Karpas-422 (cell line): ENCODE data around the gene TSPAN5. TPM values are rescaled to one million over a fixed set of nuclear protein-coding genes. Genes with fewer than 3 reads are reported as not detected.
A peak's percentile ranks its signal among the peaks of the same experiment; 100 is the strongest.

Experiments used
- DNase-seq: peaks from one replicate; pipeline ENCODE4 v3.0.0-alpha.2; 2015
- H2AFZ ChIP-seq: fragments of 200-600 bp; sonication (generic); 2 replicates; pipeline ENCODE4 v1.6.1; 2014; ENCODE audit warnings: antibody characterized with exemption, low read length, mixed read lengths
- H3K27ac ChIP-seq: fragments of 200-600 bp; sonication (generic); 2 replicates; pipeline ENCODE4 v1.5.1; 2014; ENCODE audit warnings: mild to moderate bottlenecking, low read length, moderate library complexity
- H3K27me3 ChIP-seq: fragments of 200-600 bp; sonication (generic); 2 replicates; pipeline ENCODE4 v1.6.1; 2014; ENCODE audit warnings: low read length, mixed read lengths
- H3K36me3 ChIP-seq: fragments of 200-600 bp; sonication (generic); 2 replicates; pipeline ENCODE4 v1.6.1; 2014; ENCODE audit warnings: low read length, mixed read lengths; ENCODE audit not compliant: insufficient read depth
- H3K4me1 ChIP-seq: fragments of 200-600 bp; sonication (generic); 2 replicates; pipeline ENCODE4 v1.6.1; 2014; ENCODE audit warnings: mild to moderate bottlenecking, low read length, mixed read lengths
- H3K4me2 ChIP-seq: fragments of 200-600 bp; sonication (generic); 2 replicates; pipeline ENCODE4 v1.6.1; 2014; ENCODE audit warnings: low read length, low read depth, mild to moderate bottlenecking; ENCODE audit not compliant: poor library complexity, severe bottlenecking
- H3K4me3 ChIP-seq: fragments of 200-600 bp; sonication (generic); 2 replicates; pipeline ENCODE4 v1.5.1; 2014; ENCODE audit warnings: mild to moderate bottlenecking, antibody characterized with exemption, low read length, mixed read lengths
- H3K79me2 ChIP-seq: fragments of 200-600 bp; sonication (generic); 2 replicates; pipeline ENCODE4 v1.6.1; 2014; ENCODE audit warnings: mild to moderate bottlenecking, low read length, mixed read lengths
- H3K9ac ChIP-seq: fragments of 200-600 bp; sonication (generic); 2 replicates; pipeline ENCODE4 v1.6.0; 2014; ENCODE audit warnings: low read length
- H3K9me2 ChIP-seq: fragments of 200-600 bp; sonication (generic), shearing (Covaris generic); replicated peaks from 2 replicates; pipeline ENCODE4 v1.6.0; 2014; ENCODE audit warnings: mild to moderate bottlenecking, low read length, moderate library complexity; ENCODE audit not compliant: insufficient read depth
- H3K9me3 ChIP-seq: fragments of 300-700, 200-600 bp; sonication (generic); 2 replicates; pipeline ENCODE4 v1.6.1; 2014; ENCODE audit warnings: low read length, mixed read lengths
- H4K20me1 ChIP-seq: fragments of 200-600 bp; sonication (generic); 2 replicates; pipeline ENCODE4 v1.6.1; 2014; ENCODE audit warnings: mild to moderate bottlenecking, antibody characterized with exemption, low read length, low read depth; ENCODE audit not compliant: insufficient read depth
- total RNA-seq: library from RNA; depleted of rRNA; stranded (reverse); fragments of >200 nt; shearing (Covaris generic); gene quantifications from 2 replicates; pipeline ENCODE4 v1.2.3, GENCODE V29; 2014; ENCODE audit warnings: low replicate concordance

Gene TSPAN5
- total RNA-seq, 1 experiment from 2014 or later, result 0.15 TPM

DNA sequence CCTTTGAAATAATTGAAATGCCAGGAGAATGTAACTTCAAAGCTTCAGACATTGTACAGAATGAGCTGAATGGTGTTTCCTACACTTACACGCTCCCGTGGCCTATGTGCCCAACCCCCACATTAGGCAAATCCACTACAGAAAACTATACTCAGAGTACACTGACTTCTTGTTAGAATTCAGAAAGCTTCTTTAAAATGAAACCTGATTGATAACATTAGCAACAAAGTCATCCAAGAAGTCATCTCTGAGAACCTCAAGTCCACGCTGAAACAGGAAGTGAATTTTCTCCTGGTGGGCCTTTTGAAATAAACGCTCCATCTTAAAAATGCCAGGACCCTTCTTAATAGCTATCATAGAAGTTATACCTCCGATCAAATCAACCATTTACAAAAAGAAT, 136.3 kb downstream of the TSPAN5 start:
- H3K79me2 ChIP-seq, result no peaks in the 10 kb centered on the region
- H4K20me1 ChIP-seq, result no peaks in the 10 kb centered on the region
- peak overlapping the region; percentile 44 for H2AFZ ChIP-seq
- no peak overlapping the region for H3K9ac ChIP-seq
- no peaks in the 10 kb centered on the region for H3K9me3 ChIP-seq
- DNase-seq, result peak; percentile 56
- H3K4me3 ChIP-seq, result 0 out of 2 replicates have a peak overlapping the region, but pooled peaks have one; percentile 4
- no peaks in the 10 kb centered on the region for H3K36me3 ChIP-seq
- H3K27me3 ChIP-seq, result no peaks in the 10 kb centered on the region
- H3K4me1 ChIP-seq, result peaks cover 79% of the 10 kb centered on the region
- H3K4me2 ChIP-seq, result peak overlapping the region; percentile 43
- no peaks in the 10 kb centered on the region for H3K9me2 ChIP-seq
- peak overlapping the region; percentile 56 for H3K27ac ChIP-seq

DNA sequence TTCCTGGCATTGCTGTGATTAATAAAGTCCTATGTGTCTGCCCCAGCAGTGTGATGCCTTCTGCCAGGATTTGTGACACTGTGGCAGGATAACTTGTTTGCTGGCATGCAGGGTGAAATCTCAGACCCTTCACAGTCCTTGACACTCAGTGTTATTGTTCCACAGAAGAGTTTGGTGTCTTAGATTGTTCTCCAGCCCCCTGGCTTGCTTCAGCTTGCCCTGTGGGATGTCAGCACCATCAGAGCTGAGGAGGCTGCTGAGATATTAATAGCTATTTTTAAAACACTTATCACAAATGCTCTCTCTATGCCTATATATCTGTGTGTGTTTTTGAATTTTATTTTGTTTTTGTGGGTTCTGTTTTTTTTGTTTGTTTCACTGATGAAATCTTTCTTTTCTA, 136.9 kb downstream of the TSPAN5 start:
- Histone ChIP-seq H4K20me1 (no peaks in the 10 kb centered on the region), H3K79me2 (no peaks in the 10 kb centered on the region), H3K9me3 (no peaks in the 10 kb centered on the region), H3K4me3 (no peak overlapping the region), H3K27me3 (no peaks in the 10 kb centered on the region), H3K9me2 (no peaks in the 10 kb centered on the region), H2AFZ (0 out of 2 replicates have a peak overlapping the region, but pooled peaks have one; percentile 44), H3K9ac (peak overlapping the region; percentile 22), H3K27ac (peak overlapping the region; percentile 56), H3K4me1 (peaks cover 82% of the 10 kb centered on the region), H3K36me3 (no peaks in the 10 kb centered on the region), H3K4me2 (peak overlapping the region; percentile 43)
- no peak for DNase-seq

DNA sequence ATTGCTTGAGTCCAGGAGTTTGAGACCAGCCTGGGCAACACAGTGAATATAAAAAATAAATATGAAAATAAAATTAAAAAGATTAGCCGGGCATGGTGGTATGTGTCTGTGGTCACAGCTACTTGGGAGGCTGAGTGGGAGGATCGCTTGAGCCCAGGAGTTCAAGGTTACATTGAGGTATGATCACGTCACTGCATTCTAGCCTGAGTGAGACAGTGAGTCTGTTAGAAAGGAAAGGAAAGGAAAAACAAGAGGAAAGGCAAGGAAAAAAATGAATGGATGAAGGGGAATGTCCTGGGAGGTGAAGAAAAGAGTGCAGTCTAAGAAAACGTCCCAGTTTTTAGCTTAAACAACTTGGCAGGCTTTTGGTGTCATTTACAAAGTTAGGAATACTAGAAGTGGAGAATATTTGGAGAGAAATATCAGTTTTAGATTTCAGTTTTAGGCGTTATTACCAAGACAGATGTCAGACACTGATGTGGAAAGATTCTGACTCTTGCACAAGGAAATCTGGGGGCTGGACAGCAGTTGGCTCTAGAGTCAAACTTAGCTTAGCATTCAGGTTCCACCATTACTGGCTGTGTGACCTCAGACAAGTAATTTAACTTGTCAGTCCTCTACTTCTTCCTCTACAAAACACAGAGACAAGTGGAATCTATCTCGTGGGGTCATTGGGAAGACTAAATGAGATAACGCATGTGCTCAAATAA, 139.0 kb downstream of the TSPAN5 start:
- no peaks in the 10 kb centered on the region for H3K79me2 ChIP-seq
- H3K27me3 ChIP-seq, result no peaks in the 10 kb centered on the region
- H3K9me3 ChIP-seq, result no peaks in the 10 kb centered on the region
- H3K9ac ChIP-seq, result peak overlapping the region; percentile 61
- peak overlapping the region; percentile 59 for H3K4me3 ChIP-seq
- no peak overlapping the region for H2AFZ ChIP-seq
- H3K4me1 ChIP-seq, result peaks cover 93% of the 10 kb centered on the region
- no peaks in the 10 kb centered on the region for H3K9me2 ChIP-seq
- H3K27ac ChIP-seq, result peak overlapping the region; percentile 96
- DNase-seq, result peak; percentile 52
- H3K36me3 ChIP-seq, result no peaks in the 10 kb centered on the region
- H3K4me2 ChIP-seq, result peak overlapping the region; percentile 79
- H4K20me1 ChIP-seq, result no peaks in the 10 kb centered on the region

- Histone ChIP-seq H3K27ac (peak overlapping the region; percentile 96), H3K9me3 (no peaks in the 10 kb centered on the region), H3K4me3 (peak overlapping the region; percentile 59), H2AFZ (no peak overlapping the region), H4K20me1 (no peaks in the 10 kb centered on the region), H3K4me1 (peaks cover 86% of the 10 kb centered on the region), H3K4me2 (peak overlapping the region; percentile 79), H3K9ac (peak overlapping the region; percentile 61), H3K36me3 (no peaks in the 10 kb centered on the region), H3K9me2 (no peaks in the 10 kb centered on the region), H3K79me2 (no peaks in the 10 kb centered on the region), H3K27me3 (no peaks in the 10 kb centered on the region)
- peak; percentile 95 for DNase-seq
Measured at GRCh38 chr4:98518559-98519267, 139.7 kb downstream of the TSPAN5 start.

DNA sequence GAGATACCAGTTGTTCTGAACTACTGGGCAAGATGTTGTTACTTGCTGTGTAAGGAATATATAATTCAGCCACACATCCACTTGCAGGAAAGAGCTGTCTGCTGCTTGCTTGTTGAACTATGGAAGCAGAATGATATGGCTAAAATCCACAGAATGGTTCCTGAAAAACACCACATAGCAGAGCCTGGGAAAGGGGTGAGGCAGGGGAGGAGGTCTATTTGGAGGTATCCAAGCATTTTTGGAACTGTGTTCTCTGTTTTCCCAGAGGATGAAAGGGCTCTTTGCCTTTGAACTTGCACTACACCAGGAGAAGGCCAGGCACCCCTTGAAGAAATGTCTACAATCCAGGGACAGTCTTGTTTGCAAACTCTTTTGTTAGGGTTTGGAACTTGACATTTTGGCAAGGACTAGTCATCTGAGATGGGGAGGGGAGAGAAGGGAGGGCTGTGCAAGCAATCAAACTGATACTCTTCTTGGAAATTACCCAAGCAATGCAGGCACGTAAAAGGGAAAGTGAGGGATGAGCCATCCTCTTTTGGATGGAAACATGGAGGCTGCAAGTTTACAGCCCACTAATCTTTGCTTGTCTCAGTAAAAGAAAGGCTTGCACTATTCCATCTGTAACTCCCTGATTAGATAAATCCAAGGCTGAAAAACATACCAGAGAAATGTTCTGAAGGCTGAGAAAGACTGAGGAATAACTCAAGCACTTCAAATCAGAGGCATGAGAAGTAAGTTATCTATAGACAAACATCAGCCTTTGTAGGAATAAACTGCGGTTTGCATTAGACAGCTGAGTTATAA, 141.0 kb downstream of the TSPAN5 start:
- Histone ChIP-seq H3K9me2 (no peaks in the 10 kb centered on the region), H3K36me3 (no peaks in the 10 kb centered on the region), H4K20me1 (no peaks in the 10 kb centered on the region), H3K27ac (peak overlapping the region; percentile 96), H3K4me2 (peak overlapping the region; percentile 79), H3K79me2 (no peaks in the 10 kb centered on the region), H2AFZ (peak overlapping the region; percentile 26; the same call in 1 of the 2 replicates), H3K4me1 (peaks cover 75% of the 10 kb centered on the region), H3K4me3 (peak overlapping the region; percentile 59), H3K27me3 (no peaks in the 10 kb centered on the region), H3K9ac (peak overlapping the region; percentile 60), H3K9me3 (no peaks in the 10 kb centered on the region)
- no peak for DNase-seq

DNA sequence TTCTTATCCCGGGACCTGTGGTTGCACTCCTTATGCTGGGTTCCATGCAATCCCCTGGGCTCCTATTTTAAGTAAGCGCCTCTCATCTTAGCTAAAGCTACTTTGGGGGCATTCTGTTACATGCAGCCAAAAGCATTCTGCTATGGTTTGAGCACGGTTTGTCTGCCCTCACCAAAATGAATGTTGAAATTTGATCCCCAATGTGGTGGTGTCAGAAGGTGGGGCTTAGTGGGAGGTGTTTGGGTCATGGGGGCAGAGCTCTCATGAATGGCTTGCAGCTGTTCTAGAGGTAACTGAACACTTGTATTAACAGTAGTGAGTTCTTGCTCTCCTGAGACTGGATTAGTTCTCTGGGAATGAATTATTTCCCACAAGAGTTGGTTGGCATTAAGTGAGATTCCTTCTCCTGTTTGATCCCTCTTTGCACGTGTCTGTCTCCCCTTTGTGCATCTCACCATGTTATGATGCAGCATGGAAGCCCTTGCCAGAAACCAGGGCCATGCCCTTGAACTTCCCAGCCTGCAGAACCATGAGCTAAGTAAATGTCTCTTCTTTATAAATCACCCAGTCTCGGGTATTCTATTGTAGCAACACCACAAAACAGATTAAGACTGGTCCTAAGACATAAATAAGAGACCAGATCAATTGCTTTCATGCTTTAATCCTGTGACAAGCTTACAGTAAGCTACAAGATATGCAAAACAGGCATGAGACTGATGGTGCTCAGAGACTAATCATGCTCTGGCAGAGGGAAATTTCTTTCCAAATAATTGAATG, 141.8 kb downstream of the TSPAN5 start:
- H4K20me1 ChIP-seq, result no peaks in the 10 kb centered on the region
- H3K27ac ChIP-seq, result peak overlapping the region; percentile 96
- H3K9ac ChIP-seq, result peak overlapping the region; percentile 60; the same call in 1 of the 2 replicates
- H3K9me2 ChIP-seq, result no peaks in the 10 kb centered on the region
- H2AFZ ChIP-seq, result peak overlapping the region; percentile 77; the same call in 1 of the 2 replicates
- H3K27me3 ChIP-seq, result no peaks in the 10 kb centered on the region
- H3K36me3 ChIP-seq, result no peaks in the 10 kb centered on the region
- H3K4me2 ChIP-seq, result peak overlapping the region; percentile 79
- H3K4me3 ChIP-seq, result peak overlapping the region; percentile 59; the same call in 1 of the 2 replicates
- no peaks in the 10 kb centered on the region for H3K9me3 ChIP-seq
- peak; percentile 82 for DNase-seq
- no peaks in the 10 kb centered on the region for H3K79me2 ChIP-seq
- peaks cover 67% of the 10 kb centered on the region for H3K4me1 ChIP-seq

GRCh38 chr4:98516042-98516440, 142.4 kb downstream of the TSPAN5 start:
- DNase-seq, result no peak

More at GRCh38 chr4:98516042-98516440, 142.4 kb downstream of the TSPAN5 start:
- Histone ChIP-seq H3K27ac (peak overlapping the region; percentile 66), H3K27me3 (no peaks in the 10 kb centered on the region), H3K9me2 (no peaks in the 10 kb centered on the region), H3K79me2 (no peaks in the 10 kb centered on the region), H2AFZ (peak overlapping the region; percentile 77; the same call in 1 of the 2 replicates), H3K4me3 (no peak overlapping the region), H3K36me3 (no peaks in the 10 kb centered on the region), H4K20me1 (no peaks in the 10 kb centered on the region), H3K9me3 (no peaks in the 10 kb centered on the region), H3K4me2 (peak overlapping the region; percentile 79), H3K4me1 (peaks cover 61% of the 10 kb centered on the region), H3K9ac (no peak overlapping the region)
